Hepatocyte (in vitro differentiated cells): ENCODE measurements around the gene CCDC89. TPM values are rescaled to one million over a fixed set of nuclear protein-coding genes. Genes with fewer than 3 reads are reported as not detected.

Experiments
- DNase-seq: peaks from one replicate; pipeline ENCODE4 v3.0.0-alpha.2; 2016; ENCODE audit warnings: low spot score
- H2AFZ ChIP-seq: fragments of 200-600 bp; sonication (generic); 2 replicates; pipeline ENCODE4 v1.6.0; 2016; ENCODE audit warnings: antibody characterized with exemption, mild to moderate bottlenecking
- H3K27ac ChIP-seq: fragments of 200-600 bp; sonication (generic); 2 replicates; pipeline ENCODE4 v1.5.1; 2016; ENCODE audit warnings: mild to moderate bottlenecking
- H3K27me3 ChIP-seq: fragments of 200-600 bp; sonication (generic); 2 replicates; pipeline ENCODE4 v1.6.1; 2016
- H3K36me3 ChIP-seq: fragments of 200-600 bp; sonication (generic); replicated peaks from 2 replicates; pipeline ENCODE4 v1.5.1; 2016; ENCODE audit warnings: low read depth; ENCODE audit not compliant: insufficient read depth
- H3K4me1 ChIP-seq: fragments of 200-600 bp; sonication (generic); 2 replicates; pipeline ENCODE4 v1.5.1; 2016; ENCODE audit warnings: mild to moderate bottlenecking, moderate library complexity; ENCODE audit not compliant: insufficient read depth
- H3K4me2 ChIP-seq: fragments of 200-600 bp; sonication (generic); 2 replicates; pipeline ENCODE4 v1.6.0; 2016
- H3K4me3 ChIP-seq: fragments of 200-600 bp; sonication (generic); 2 replicates; pipeline ENCODE4 v1.5.1; 2016; ENCODE audit warnings: mild to moderate bottlenecking
- H3K79me2 ChIP-seq: fragments of 200-600 bp; sonication (generic); 2 replicates; pipeline ENCODE4 v1.6.0; 2017; ENCODE audit warnings: mild to moderate bottlenecking
- H3K9me2 ChIP-seq: fragments of 200-600 bp; sonication (generic); replicated peaks from 2 replicates; pipeline ENCODE4 v1.6.0; 2017; ENCODE audit warnings: mild to moderate bottlenecking; ENCODE audit not compliant: insufficient read depth
- H3K9me3 ChIP-seq: fragments of 200-600 bp; sonication (generic); 2 replicates; pipeline ENCODE4 v1.5.1; 2016; ENCODE audit warnings: low read depth, mild to moderate bottlenecking
- H4K20me1 ChIP-seq: fragments of 200-600 bp; sonication (generic); 2 replicates; pipeline ENCODE4 v1.6.0; 2016; ENCODE audit warnings: mild to moderate bottlenecking; ENCODE audit not compliant: insufficient read depth, poor library complexity, severe bottlenecking
- EZH2 ChIP-seq: fragments of 200-600 bp; sonication (generic); IDR thresholded peaks from 2 replicates; pipeline ENCODE4 v1.6.1; 2016; ENCODE audit warnings: antibody characterized with exemption, mild to moderate bottlenecking, borderline replicate concordance
- EZH2phosphoT487 ChIP-seq: fragments of 200-600 bp; sonication (generic); IDR thresholded peaks from one replicate; pipeline ENCODE4 v1.6.1; 2018; ENCODE audit warnings: antibody characterized with exemption, mild to moderate bottlenecking, low read depth, moderate library complexity; ENCODE audit not compliant: unreplicated experiment, severe bottlenecking
- WGBS: methylation state at CpG from one replicate; pipeline ENCODE4 v1.1.6; 2016; ENCODE audit warnings: low lambda C conversion rate; ENCODE audit errors: missing lambda C conversion rate; 5-methylcytosine and 5-hydroxymethylcytosine counted together
- polyA plus RNA-seq: library from polyadenylated mRNA; unstranded; fragments of >200 nt; fragmentation: Nextera tagmentation; extraction: Ambion mirVana; gene quantifications from 2 replicates; pipeline ENCODE4 v1.2.1, GENCODE V29; 2016
- total RNA-seq: library from RNA; depleted of rRNA; stranded (reverse); fragments of >200 nt; gene quantifications from 2 replicates; pipeline ENCODE4 v1.2.3, GENCODE V29; 2014
- TF ChIP-seq, protein P1 (sequence below): fragments of 200-600 bp; sonication (generic); IDR thresholded peaks from 2 replicates; pipeline ENCODE4 v1.5.1; 2016; ENCODE audit warnings: antibody characterized with exemption, mild to moderate bottlenecking; ENCODE audit not compliant: poor library complexity

CCDC89 gene
- total RNA-seq (0.72 and 0.83 TPM in 2 replicates), polyA plus RNA-seq (0.43 and 0.75 TPM in 2 replicates)

DNA sequence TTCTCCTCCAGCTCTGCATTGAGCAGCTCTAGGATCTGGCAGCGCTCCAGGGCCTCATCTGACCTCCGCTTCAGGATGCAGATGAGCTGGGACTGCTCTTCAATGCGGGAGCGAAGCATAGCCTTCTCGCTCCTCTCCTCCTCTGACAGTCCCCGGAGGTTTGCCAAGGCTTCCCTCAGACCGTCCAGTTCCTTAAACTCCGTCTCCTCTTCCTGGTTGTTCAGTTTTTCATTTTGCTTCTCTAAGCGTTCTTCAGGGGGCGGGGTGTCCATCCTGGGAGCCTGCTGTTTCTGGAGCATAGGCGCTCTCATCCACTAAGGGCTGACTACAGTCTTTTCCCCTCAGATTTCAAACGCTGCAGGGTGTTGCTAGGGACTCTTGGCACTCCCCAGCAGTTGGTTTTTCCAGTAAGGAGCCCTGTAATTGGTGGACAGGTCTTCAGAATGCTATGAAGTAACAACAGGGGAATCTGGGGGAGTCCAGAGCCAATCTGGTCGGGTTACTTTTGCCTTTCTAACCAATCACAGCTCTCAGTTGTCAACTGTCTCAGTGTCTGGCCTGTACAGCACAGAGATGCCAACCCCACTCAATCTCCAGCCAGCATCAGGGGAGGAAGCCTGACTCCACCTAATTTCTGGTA, at the start of gene CCDC89:
TSS of gene CCDC89 (minus strand) at position 376 of the 640 bp plus-strand sequence. CDS start at position 311, 65 bp downstream.
- Histone ChIP-seq H3K9me3 (no peaks in the 10 kb centered on the region), H3K4me1 (no peaks in the 10 kb centered on the region), H2AFZ (no peak within 1 kb of the TSS), H3K9me2 (no peaks in the 10 kb centered on the region), H3K4me3 (no peak within 1 kb of the TSS), H3K4me2 (peak within 1 kb of the TSS; percentile 59), H3K79me2 (no peaks in the 10 kb centered on the region), H3K36me3 (no peaks in the 10 kb centered on the region), H3K27ac (peak within 1 kb of the TSS; percentile 26), H4K20me1 (no peaks in the 10 kb centered on the region), H3K27me3 (no peaks in the 10 kb centered on the region)
- 88% methylated on average over 13 of the region's 13 CpGs for WGBS
- TF ChIP-seq EZH2phosphoT487, result no peak
- no peak for TF ChIP-seq EZH2
- TF ChIP-seq, protein P1, sequence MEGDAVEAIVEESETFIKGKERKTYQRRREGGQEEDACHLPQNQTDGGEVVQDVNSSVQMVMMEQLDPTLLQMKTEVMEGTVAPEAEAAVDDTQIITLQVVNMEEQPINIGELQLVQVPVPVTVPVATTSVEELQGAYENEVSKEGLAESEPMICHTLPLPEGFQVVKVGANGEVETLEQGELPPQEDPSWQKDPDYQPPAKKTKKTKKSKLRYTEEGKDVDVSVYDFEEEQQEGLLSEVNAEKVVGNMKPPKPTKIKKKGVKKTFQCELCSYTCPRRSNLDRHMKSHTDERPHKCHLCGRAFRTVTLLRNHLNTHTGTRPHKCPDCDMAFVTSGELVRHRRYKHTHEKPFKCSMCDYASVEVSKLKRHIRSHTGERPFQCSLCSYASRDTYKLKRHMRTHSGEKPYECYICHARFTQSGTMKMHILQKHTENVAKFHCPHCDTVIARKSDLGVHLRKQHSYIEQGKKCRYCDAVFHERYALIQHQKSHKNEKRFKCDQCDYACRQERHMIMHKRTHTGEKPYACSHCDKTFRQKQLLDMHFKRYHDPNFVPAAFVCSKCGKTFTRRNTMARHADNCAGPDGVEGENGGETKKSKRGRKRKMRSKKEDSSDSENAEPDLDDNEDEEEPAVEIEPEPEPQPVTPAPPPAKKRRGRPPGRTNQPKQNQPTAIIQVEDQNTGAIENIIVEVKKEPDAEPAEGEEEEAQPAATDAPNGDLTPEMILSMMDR, result no peak
- DNase-seq, result peak; percentile 45

DNA sequence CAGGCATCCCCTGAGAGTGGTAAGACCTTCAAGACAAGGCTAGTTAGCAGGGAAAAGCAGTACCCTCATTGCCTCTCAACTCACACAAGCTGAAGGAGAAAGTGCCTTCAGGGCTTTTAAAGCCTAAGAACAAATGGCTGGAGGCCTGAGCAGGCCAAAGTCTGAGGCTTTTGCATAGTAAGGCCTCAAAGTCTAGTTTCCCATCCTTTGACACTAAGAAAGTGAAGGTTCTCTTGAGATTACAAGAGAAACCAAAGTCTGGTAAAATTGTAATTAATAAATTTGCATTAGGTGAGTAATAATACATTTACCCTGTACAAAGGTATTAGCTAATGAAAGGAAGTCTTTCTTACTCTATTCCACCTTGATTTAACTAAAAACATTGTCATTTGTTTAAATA, 47.0 kb upstream of the CCDC89 start:
- no peak for DNase-seq
- TF ChIP-seq, protein P1, result no peak
- TF ChIP-seq EZH2 (no peak), EZH2phosphoT487 (no peak)
- Histone ChIP-seq H3K9me2 (no peaks in the 10 kb centered on the region), H3K4me1 (peaks cover 3% of the 10 kb centered on the region), H3K9me3 (no peaks in the 10 kb centered on the region), H3K36me3 (no peaks in the 10 kb centered on the region), H3K4me3 (no peak overlapping the region), H2AFZ (no peak overlapping the region), H4K20me1 (no peaks in the 10 kb centered on the region), H3K27ac (no peak overlapping the region), H3K27me3 (no peaks in the 10 kb centered on the region), H3K4me2 (no peak overlapping the region), H3K79me2 (no peaks in the 10 kb centered on the region)

DNA sequence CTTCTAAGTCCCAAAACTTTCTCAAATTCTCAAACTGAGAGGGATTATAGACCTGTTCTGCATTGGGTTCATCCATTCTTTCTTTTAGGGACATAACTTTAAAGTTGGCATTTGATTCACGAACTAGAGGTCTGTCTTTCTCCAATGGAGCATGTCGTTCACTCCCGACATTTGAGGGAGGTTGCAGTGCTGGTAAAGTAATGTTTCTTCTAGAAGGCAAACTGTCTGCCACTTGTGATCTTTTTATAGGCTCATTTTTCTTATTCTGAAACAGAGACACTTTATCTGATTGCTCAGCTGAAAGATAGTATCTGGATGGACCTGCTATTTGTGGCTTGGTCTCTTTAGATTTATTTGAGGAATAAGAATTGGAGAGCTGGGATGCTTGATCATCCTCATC, 40.4 kb upstream of the CCDC89 start:
- 90% methylated on average over 3 of the region's 3 CpGs for WGBS
- H2AFZ ChIP-seq, result no peak overlapping the region
- H4K20me1 ChIP-seq, result no peaks in the 10 kb centered on the region
- no peak overlapping the region for H3K4me2 ChIP-seq
- H3K4me1 ChIP-seq, result no peaks in the 10 kb centered on the region
- no peak overlapping the region for H3K4me3 ChIP-seq
- H3K79me2 ChIP-seq, result no peaks in the 10 kb centered on the region
- H3K36me3 ChIP-seq, result no peaks in the 10 kb centered on the region
- DNase-seq, result no peak
- TF ChIP-seq EZH2phosphoT487, result no peak
- TF ChIP-seq, protein P1, result no peak
- no peak for TF ChIP-seq EZH2
- no peaks in the 10 kb centered on the region for H3K27me3 ChIP-seq
- H3K27ac ChIP-seq, result peak overlapping the region; percentile 53
- H3K9me3 ChIP-seq, result no peaks in the 10 kb centered on the region
- H3K9me2 ChIP-seq, result no peaks in the 10 kb centered on the region
